MCF 10A (cell line): ENCODE measurements around the gene PLSCR3. TPM values are rescaled to one million over a fixed set of nuclear protein-coding genes. Genes with fewer than 3 reads are reported as not detected.

Experiments
- BruUV-seq: library from RNA; stranded (reverse); fragments of 400-500 nt; replicated peaks from 2 replicates; lab custom pipeline; 2021; lab: Mats Ljungman, UMichigan
- CTCF ChIA-PET: fragments of 300-600 bp; sonication (Branson Sonifier 250); formaldehyde crosslinking; extraction: SDS; loops from one replicate; lab custom pipeline; 2021; ENCODE audit warnings: antibody characterized with exemption, inconsistent platforms; lab: Yijun Ruan, JAX
- POLR2A ChIA-PET: fragments of 300-600, 350-650 bp; sonication (Branson Sonifier 250); formaldehyde crosslinking; extraction: SDS; loops from one replicate; lab custom pipeline; 2020; ENCODE audit warnings: antibody characterized with exemption, inconsistent platforms; lab: Yijun Ruan, JAX
- DNase-seq: peaks from one replicate; pipeline ENCODE4 v3.0.0-alpha.2; 2018; ENCODE audit not compliant: unreplicated experiment
- H3K27ac Mint-ChIP-seq: one replicate; pipeline ENCODE4 v1.8.0; 2022; ENCODE audit warnings: mild to moderate bottlenecking, low read depth, mixed read lengths; ENCODE audit not compliant: unreplicated experiment
- H3K27me3 Mint-ChIP-seq: one replicate; pipeline ENCODE4 v1.8.0; 2022; ENCODE audit warnings: mixed read lengths; ENCODE audit not compliant: insufficient read depth, unreplicated experiment
- H3K36me3 Mint-ChIP-seq: one replicate; pipeline ENCODE4 v1.8.0; 2022; ENCODE audit warnings: mild to moderate bottlenecking, moderate library complexity, mixed read lengths; ENCODE audit not compliant: insufficient read depth, unreplicated experiment
- H3K4me1 Mint-ChIP-seq: one replicate; pipeline ENCODE4 v1.8.0; 2022; ENCODE audit warnings: mixed read lengths; ENCODE audit not compliant: insufficient read depth, unreplicated experiment
- H3K4me3 Mint-ChIP-seq: one replicate; pipeline ENCODE4 v1.8.0; 2022; ENCODE audit warnings: mild to moderate bottlenecking, moderate library complexity, mixed read lengths; ENCODE audit not compliant: unreplicated experiment
- H3K9me3 Mint-ChIP-seq: one replicate; pipeline ENCODE4 v1.8.0; 2022; ENCODE audit warnings: mixed read lengths; ENCODE audit not compliant: unreplicated experiment
- intact Hi-C: fragments of 100-400 bp; cut with micrococcal nuclease; formaldehyde crosslinking; loops from 2 replicates; pipeline ENCODE4 v1.14.1; 2022
- total RNA-seq: library from RNA; stranded (reverse); gene quantifications from 2 replicates; pipeline ENCODE4 v1.2.3, GENCODE V29; 2022
- TF ChIP-seq, protein P1 (sequence below): fragments of 200-600 bp; IDR thresholded peaks from one replicate; pipeline ENCODE4 v1.8.0; 2022; ENCODE audit warnings: antibody characterized with exemption, mild to moderate bottlenecking; ENCODE audit not compliant: unreplicated experiment

PLSCR3 gene
- total RNA-seq, 1 experiment from 2014 or later, result 59.0 TPM

GRCh38 chr17:7389924-7390910, 4.1 kb downstream of the PLSCR3 start:
- CTCF ChIA-PET, result interaction anchor here (0.5 to 0.8 kb wide), 3 partner anchors 118 to 869 kb away, joined by 3 to 4 read pairs (median 3); no protein-coding TSS in a partner anchor
- TSS peak; percentile 48 for BruUV-seq
- Mint-ChIP-seq H3K4me3 (no peak overlapping the region), H3K27me3 (no peaks in the 10 kb centered on the region), H3K4me1 (peaks cover 5% of the 10 kb centered on the region), H3K9me3 (no peaks in the 10 kb centered on the region), H3K36me3 (peaks cover 50% of the 10 kb centered on the region), H3K27ac (no peak overlapping the region)
- TF ChIP-seq, protein P1, sequence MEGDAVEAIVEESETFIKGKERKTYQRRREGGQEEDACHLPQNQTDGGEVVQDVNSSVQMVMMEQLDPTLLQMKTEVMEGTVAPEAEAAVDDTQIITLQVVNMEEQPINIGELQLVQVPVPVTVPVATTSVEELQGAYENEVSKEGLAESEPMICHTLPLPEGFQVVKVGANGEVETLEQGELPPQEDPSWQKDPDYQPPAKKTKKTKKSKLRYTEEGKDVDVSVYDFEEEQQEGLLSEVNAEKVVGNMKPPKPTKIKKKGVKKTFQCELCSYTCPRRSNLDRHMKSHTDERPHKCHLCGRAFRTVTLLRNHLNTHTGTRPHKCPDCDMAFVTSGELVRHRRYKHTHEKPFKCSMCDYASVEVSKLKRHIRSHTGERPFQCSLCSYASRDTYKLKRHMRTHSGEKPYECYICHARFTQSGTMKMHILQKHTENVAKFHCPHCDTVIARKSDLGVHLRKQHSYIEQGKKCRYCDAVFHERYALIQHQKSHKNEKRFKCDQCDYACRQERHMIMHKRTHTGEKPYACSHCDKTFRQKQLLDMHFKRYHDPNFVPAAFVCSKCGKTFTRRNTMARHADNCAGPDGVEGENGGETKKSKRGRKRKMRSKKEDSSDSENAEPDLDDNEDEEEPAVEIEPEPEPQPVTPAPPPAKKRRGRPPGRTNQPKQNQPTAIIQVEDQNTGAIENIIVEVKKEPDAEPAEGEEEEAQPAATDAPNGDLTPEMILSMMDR, result no peak
- intact Hi-C loops, result no loop called here
- no peak for DNase-seq
- POLR2A ChIA-PET, result interaction anchor here (0.6 to 1.2 kb wide), 5 partner anchors 8 to 167 kb away, joined by 3 to 5 read pairs (median 3); partner anchors contain the start of gene TNK1

DNA sequence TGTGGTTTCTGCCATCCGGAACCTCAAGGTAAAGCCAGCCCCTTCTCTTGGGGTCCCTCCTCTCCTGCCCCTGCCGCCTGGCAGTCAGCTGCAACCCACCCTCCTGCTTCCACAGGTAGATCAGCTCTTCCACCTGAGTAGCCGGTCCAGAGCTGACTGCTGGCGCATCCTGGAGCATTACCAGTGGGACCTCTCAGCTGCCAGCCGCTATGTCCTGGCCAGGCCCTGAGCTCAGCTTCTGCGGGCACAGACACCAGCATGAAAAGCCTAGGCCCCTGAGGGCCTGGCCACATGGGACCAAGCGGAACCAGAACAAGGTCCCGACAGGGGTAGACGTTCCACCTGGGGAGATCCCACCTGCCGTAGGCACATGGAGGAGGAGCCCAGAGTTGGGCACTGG, 5.5 kb downstream of the PLSCR3 start:
- ChIA-PET CTCF (interaction anchor here (0.6 to 1.2 kb wide), 4 partner anchors 29 to 73 kb away, joined by 3 to 4 read pairs (median 3); no protein-coding TSS in a partner anchor), POLR2A (interaction anchor here (1.2 to 1.6 kb wide), 2 partner anchors 11 to 165 kb away, joined by 3 to 4 read pairs; no protein-coding TSS in a partner anchor)
- intact Hi-C loops, result no loop called here
- Mint-ChIP-seq H3K27ac (no peak overlapping the region), H3K27me3 (no peaks in the 10 kb centered on the region), H3K36me3 (peaks cover 50% of the 10 kb centered on the region), H3K4me3 (no peak overlapping the region), H3K9me3 (no peaks in the 10 kb centered on the region), H3K4me1 (no peaks in the 10 kb centered on the region)
- TF ChIP-seq, protein P1, result no peak
- no TSS peak for BruUV-seq
- DNase-seq, result no peak

- BruUV-seq, result no TSS peak
- no peak for DNase-seq
- no peak overlapping the region for H3K4me3 Mint-ChIP-seq
- TF ChIP-seq, protein P1, result no peak
- no peak overlapping the region for H3K27ac Mint-ChIP-seq
- ChIA-PET CTCF (interaction anchor here (1.2 kb wide), 1 partner anchor 30 kb away, joined by 3 read pairs; no protein-coding TSS in a partner anchor), POLR2A (interaction anchor here (0.7 to 1.4 kb wide), 4 partner anchors 13 to 173 kb away, joined by 3 to 4 read pairs (median 3); no protein-coding TSS in a partner anchor)
- H3K27me3 Mint-ChIP-seq, result no peaks in the 10 kb centered on the region
- H3K4me1 Mint-ChIP-seq, result peaks cover 13% of the 10 kb centered on the region
- intact Hi-C loops, result no loop called here
- H3K36me3 Mint-ChIP-seq, result peaks cover 40% of the 10 kb centered on the region
- no peaks in the 10 kb centered on the region for H3K9me3 Mint-ChIP-seq
Measured at GRCh38 chr17:7384489-7385081, 9.7 kb downstream of the PLSCR3 start.
